Natural killer cell (primary cell): ENCODE measurements around the gene DOLPP1. TPM values are rescaled to one million over a fixed set of nuclear protein-coding genes. Genes with fewer than 3 reads are reported as not detected.

Experiments used
- ATAC-seq, 3 donors: fragments of 150-1000 bp in 2 of 3; fragments of 200-7000 bp in 1 of 3; cut with Tn5 transposase; 1 replicate in 1 of 3; 2 replicates in 2 of 3; pipeline ENCODE4 v1.10.0; 2021; ENCODE audit warnings: mild to moderate bottlenecking in 2 of 3, moderate library complexity in 2 of 3
- DNase-seq, 2 donors: peaks; one replicate each; pipeline versions ENCODE4 v3.0.0 to v3.0.0-alpha.2; 2013 to 2021; ENCODE audit warnings: mixed read lengths in 1 of 2
- H3K27ac ChIP-seq: one replicate; pipeline ENCODE4 v1.5.1; 2013; ENCODE audit warnings: mild to moderate bottlenecking, low read length
- H3K27me3 ChIP-seq: one replicate; pipeline ENCODE4 v1.6.1; 2013; ENCODE audit warnings: low read length; ENCODE audit not compliant: control insufficient read depth, insufficient read depth
- H3K36me3 ChIP-seq: one replicate; pipeline ENCODE4 v1.6.1; 2013; ENCODE audit warnings: low read length; ENCODE audit not compliant: control insufficient read depth, insufficient read depth
- H3K4me1 ChIP-seq: one replicate; pipeline ENCODE4 v1.6.1; 2013; ENCODE audit warnings: low read length; ENCODE audit not compliant: control insufficient read depth, insufficient read depth
- H3K4me3 ChIP-seq: one replicate; pipeline ENCODE4 v1.5.1; 2013; ENCODE audit warnings: low read length
- H3K9me3 ChIP-seq: one replicate; pipeline ENCODE4 v1.6.1; 2013; ENCODE audit warnings: low read length; ENCODE audit not compliant: control insufficient read depth, insufficient read depth
- H3K27ac Mint-ChIP-seq, 2 donors: one replicate each; pipeline ENCODE4 v1.8.0; 2022; ENCODE audit warnings: mild to moderate bottlenecking in 2 of 2, mixed read lengths in 2 of 2, moderate library complexity in 1 of 2
- H3K27me3 Mint-ChIP-seq, 2 donors: one replicate each; pipeline ENCODE4 v1.8.0; 2022; ENCODE audit warnings: low read depth in 2 of 2, mixed read lengths in 2 of 2
- H3K36me3 Mint-ChIP-seq: one replicate; pipeline ENCODE4 v1.8.0; 2022; ENCODE audit warnings: mixed read lengths
- H3K4me1 Mint-ChIP-seq, 2 donors: one replicate each; pipeline ENCODE4 v1.8.0; 2022; ENCODE audit warnings: mixed read lengths in 2 of 2
- H3K4me3 Mint-ChIP-seq: one replicate; pipeline ENCODE4 v1.8.0; 2022; ENCODE audit warnings: mild to moderate bottlenecking, moderate library complexity, mixed read lengths
- H3K9me3 Mint-ChIP-seq, 2 donors: one replicate each; pipeline ENCODE4 v1.8.0; 2022; ENCODE audit warnings: mixed read lengths in 2 of 2
- WGBS: methylation state at CpG from one replicate; pipeline ENCODE4 v1.1.7; 2013; ENCODE audit warnings: missing lambda C conversion rate; ENCODE audit not compliant: insufficient coverage; 5-methylcytosine and 5-hydroxymethylcytosine counted together
- intact Hi-C: fragments of 100-400 bp; cut with micrococcal nuclease; formaldehyde crosslinking; loops from one replicate; pipeline ENCODE4 v1.14.2; 2022
- total RNA-seq, 4 donors: library from RNA; stranded (reverse); fragments of 120-200 nt in 1 of 4; gene quantifications; one replicate each; pipeline versions ENCODE4 v1.2.3 to v1.2.4, GENCODE V29; 2013 to 2022
- TF ChIP-seq, protein P1 (sequence below): fragments of 200-600 bp; IDR thresholded peaks from one replicate; pipeline ENCODE4 v1.8.0; 2022; ENCODE audit warnings: antibody characterized with exemption

DOLPP1 gene
- total RNA-seq, 3 donors from 2014 or later (not counting 1 experiment from before 2014, with no cell fraction given), result 7.5 to 11.6 (median 7.8) TPM

DNA sequence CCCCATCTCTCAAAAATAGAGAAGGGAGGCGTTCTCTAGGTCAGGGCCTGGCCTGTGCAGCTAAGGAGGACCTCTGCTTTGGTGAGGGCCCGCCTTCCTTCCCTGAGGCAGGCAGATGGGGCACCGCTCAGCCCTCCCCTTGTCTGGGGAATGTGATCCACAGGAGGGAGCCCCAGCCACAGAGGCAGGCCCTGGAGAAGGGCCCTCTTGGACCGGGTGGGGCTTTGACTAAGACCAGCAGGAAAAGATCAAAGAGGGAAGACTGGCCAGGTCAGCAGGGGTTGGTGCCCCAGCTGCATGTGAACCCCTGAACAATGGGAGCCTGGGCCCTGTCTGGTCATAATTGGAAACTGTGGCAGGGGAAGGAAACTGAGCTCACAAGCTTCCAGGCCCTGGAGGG is 52.2 kb downstream of the DOLPP1 start:
- H3K36me3 ChIP-seq, result peaks cover 39% of the 10 kb centered on the region
- Mint-ChIP-seq H3K4me1 (peaks cover 0 to 7% of the 10 kb centered on the region in 2 donors), H3K27me3 (no peaks in the 10 kb centered on the region), H3K9me3 (no peaks in the 10 kb centered on the region), H3K4me3 (no peak overlapping the region), H3K36me3 (peaks cover 7% of the 10 kb centered on the region), H3K27ac (no peak overlapping the region)
- TF ChIP-seq, protein P1, sequence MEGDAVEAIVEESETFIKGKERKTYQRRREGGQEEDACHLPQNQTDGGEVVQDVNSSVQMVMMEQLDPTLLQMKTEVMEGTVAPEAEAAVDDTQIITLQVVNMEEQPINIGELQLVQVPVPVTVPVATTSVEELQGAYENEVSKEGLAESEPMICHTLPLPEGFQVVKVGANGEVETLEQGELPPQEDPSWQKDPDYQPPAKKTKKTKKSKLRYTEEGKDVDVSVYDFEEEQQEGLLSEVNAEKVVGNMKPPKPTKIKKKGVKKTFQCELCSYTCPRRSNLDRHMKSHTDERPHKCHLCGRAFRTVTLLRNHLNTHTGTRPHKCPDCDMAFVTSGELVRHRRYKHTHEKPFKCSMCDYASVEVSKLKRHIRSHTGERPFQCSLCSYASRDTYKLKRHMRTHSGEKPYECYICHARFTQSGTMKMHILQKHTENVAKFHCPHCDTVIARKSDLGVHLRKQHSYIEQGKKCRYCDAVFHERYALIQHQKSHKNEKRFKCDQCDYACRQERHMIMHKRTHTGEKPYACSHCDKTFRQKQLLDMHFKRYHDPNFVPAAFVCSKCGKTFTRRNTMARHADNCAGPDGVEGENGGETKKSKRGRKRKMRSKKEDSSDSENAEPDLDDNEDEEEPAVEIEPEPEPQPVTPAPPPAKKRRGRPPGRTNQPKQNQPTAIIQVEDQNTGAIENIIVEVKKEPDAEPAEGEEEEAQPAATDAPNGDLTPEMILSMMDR, result no peak
- peaks cover 8% of the 10 kb centered on the region for H3K4me1 ChIP-seq
- H3K4me3 ChIP-seq, result no peak overlapping the region
- intact Hi-C loops, result loop anchor here (5.0 kb wide), 1 partner anchor 604 kb away; no protein-coding TSS in a partner anchor
- no peaks in the 10 kb centered on the region for H3K27me3 ChIP-seq
- WGBS, result 100% methylated on average over 4 of the region's 4 CpGs
- no peaks in the 10 kb centered on the region for H3K9me3 ChIP-seq
- no peak for DNase-seq
- ATAC-seq, result no peak
- H3K27ac ChIP-seq, result no peak overlapping the region

DNA sequence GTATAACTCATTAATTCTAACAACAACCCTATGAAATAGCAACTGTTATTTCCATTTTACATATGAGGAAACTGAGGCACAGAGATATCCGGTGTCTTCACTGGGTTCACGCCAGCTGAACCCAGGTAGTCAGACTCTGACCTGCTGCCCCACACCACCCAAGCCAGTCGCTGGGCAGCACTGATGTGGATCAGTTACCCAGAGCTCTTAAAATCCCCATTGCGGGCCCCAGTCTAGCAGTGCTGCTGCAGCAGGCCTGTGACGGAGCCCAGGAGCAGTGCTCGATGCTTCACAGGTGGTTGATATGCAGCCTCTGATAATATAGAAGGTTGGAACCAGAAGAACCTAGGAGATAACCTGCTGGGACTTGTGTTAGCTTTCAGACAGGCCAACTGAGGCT is 54.6 kb downstream of the DOLPP1 start:
- WGBS, result 96% methylated on average over 6 of the region's 6 CpGs
- Mint-ChIP-seq H3K36me3 (peaks cover 6% of the 10 kb centered on the region), H3K27ac (no peak overlapping the region), H3K4me1 (peaks cover 8 to 25% of the 10 kb centered on the region in 2 donors), H3K9me3 (no peaks in the 10 kb centered on the region), H3K4me3 (no peak overlapping the region), H3K27me3 (no peaks in the 10 kb centered on the region)
- Histone ChIP-seq H3K4me1 (peaks cover 22% of the 10 kb centered on the region), H3K4me3 (no peak overlapping the region), H3K27ac (no peak overlapping the region), H3K9me3 (no peaks in the 10 kb centered on the region), H3K36me3 (peaks cover 32% of the 10 kb centered on the region), H3K27me3 (no peaks in the 10 kb centered on the region)
- ATAC-seq (no peak), DNase-seq (no peak)
- intact Hi-C loops, result no loop called here
- TF ChIP-seq, protein P1, result no peak

DNA sequence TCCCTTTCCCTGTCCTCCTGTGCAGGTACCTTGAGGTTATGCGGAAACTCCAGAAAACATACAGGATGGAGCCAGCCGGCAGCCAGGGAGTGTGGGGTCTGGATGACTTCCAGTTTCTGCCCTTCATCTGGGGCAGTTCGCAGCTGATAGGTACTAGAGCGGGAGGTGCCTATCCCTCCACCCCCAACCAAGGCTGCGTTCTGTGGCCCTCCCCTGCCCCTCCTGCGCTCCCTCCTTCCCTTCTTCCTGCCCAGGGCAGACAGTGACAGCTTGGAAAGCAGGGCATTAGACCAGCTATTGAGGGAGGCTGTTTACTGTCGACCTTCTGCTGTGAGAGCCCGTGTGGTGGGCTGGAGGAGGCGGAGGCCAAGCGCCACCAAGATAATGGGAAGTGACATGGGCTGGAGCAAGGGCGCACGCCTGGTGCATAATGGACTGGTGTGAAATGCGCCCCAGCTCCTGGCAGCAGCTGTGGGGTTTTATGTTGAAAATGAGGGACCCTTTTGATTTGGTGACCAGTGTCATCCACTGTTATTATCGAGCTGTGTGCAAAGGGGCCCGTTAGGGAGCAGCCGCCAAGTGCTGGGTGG is 55.6 kb downstream of the DOLPP1 start:
- no peak for DNase-seq
- Mint-ChIP-seq H3K36me3 (no peaks in the 10 kb centered on the region), H3K9me3 (no peaks in the 10 kb centered on the region), H3K4me3 (no peak overlapping the region), H3K27me3 (no peaks in the 10 kb centered on the region), H3K4me1 (peaks cover 12 to 34% of the 10 kb centered on the region in 2 donors), H3K27ac (no peak overlapping the region)
- no peaks in the 10 kb centered on the region for H3K27me3 ChIP-seq
- TF ChIP-seq, protein P1, result no peak
- no peak overlapping the region for H3K4me3 ChIP-seq
- no peak overlapping the region for H3K27ac ChIP-seq
- intact Hi-C loops, result no loop called here
- WGBS, result 91% methylated on average over 16 of the region's 16 CpGs
- peaks cover 29% of the 10 kb centered on the region for H3K4me1 ChIP-seq
- peaks cover 26% of the 10 kb centered on the region for H3K36me3 ChIP-seq
- no peak for ATAC-seq
- no peaks in the 10 kb centered on the region for H3K9me3 ChIP-seq
